CD14-positive monocyte (primary cell): ENCODE results near the gene DZIP1. TPM values are rescaled to one million over a fixed set of nuclear protein-coding genes. Genes with fewer than 3 reads are reported as not detected.

Source experiments
- DNase-seq, 3 donors: peaks; one replicate each; pipeline ENCODE4 v3.0.0-alpha.2; 2011 to 2022
- H2AFZ ChIP-seq: 2 replicates; pipeline ENCODE4 v1.6.0; 2012; ENCODE audit warnings: mild to moderate bottlenecking, low read depth, low read length, inconsistent platforms; ENCODE audit not compliant: insufficient read depth, poor library complexity, severe bottlenecking
- H3K27ac ChIP-seq, 2 donors: 1 replicate in 1 of 2; 2 replicates in 1 of 2; pipeline ENCODE4 v1.5.1; 2012 to 2013; ENCODE audit warnings: low read length in 2 of 2, control low read depth in 1 of 2, inconsistent platforms in 1 of 2, low read depth in 1 of 2, mild to moderate bottlenecking in 1 of 2
- H3K27me3 ChIP-seq, 2 donors: one replicate each; pipeline versions ENCODE4 v1.6.0 to v1.6.1; 2011 to 2013; ENCODE audit warnings: low read length in 2 of 2; ENCODE audit not compliant: control insufficient read depth in 2 of 2, insufficient read depth in 2 of 2
- H3K36me3 ChIP-seq, 2 donors: replicated peaks in 1 of 2; 1 replicate in 1 of 2; 2 replicates in 1 of 2; pipeline versions ENCODE4 v1.5.1 to v1.6.1; 2012 to 2013; ENCODE audit warnings: low read length in 2 of 2, control low read depth in 1 of 2, inconsistent platforms in 1 of 2, mild to moderate bottlenecking in 1 of 2; ENCODE audit not compliant: insufficient read depth in 2 of 2, control insufficient read depth in 1 of 2
- H3K4me1 ChIP-seq, 2 donors: 1 replicate in 1 of 2; 2 replicates in 1 of 2; pipeline versions ENCODE4 v1.5.1 to v1.6.1; 2012 to 2013; ENCODE audit warnings: low read length in 2 of 2, control low read depth in 1 of 2, inconsistent platforms in 1 of 2, mild to moderate bottlenecking in 1 of 2, moderate library complexity in 1 of 2; ENCODE audit not compliant: insufficient read depth in 2 of 2, control insufficient read depth in 1 of 2
- H3K4me2 ChIP-seq: replicated peaks from 2 replicates; pipeline ENCODE3; 2012; ENCODE audit warnings: low read length, moderate library complexity, mild to moderate bottlenecking; ENCODE audit not compliant: poor library complexity, severe bottlenecking; ENCODE audit errors: extremely low read depth
- H3K4me3 ChIP-seq, 3 experiments: fragments of 200-600 bp in 1 of 3; sonication (generic) in 1 of 3; replicated peaks in 1 of 3; 1 replicate in 2 of 3; 2 replicates in 1 of 3; pipeline ENCODE4 v1.5.1; 2011 to 2013; ENCODE audit warnings: low read length in 3 of 3, mild to moderate bottlenecking in 3 of 3, control low read depth in 2 of 3, low read depth in 2 of 3, inconsistent platforms in 1 of 3, moderate library complexity in 1 of 3
- H3K79me2 ChIP-seq: 2 replicates; pipeline ENCODE4 v1.6.0; 2012; ENCODE audit warnings: mild to moderate bottlenecking, control low read depth, inconsistent platforms, low read length, moderate library complexity; ENCODE audit not compliant: insufficient read depth
- H3K9ac ChIP-seq: 2 replicates; pipeline ENCODE4 v1.6.0; 2017; ENCODE audit warnings: low read length, mild to moderate bottlenecking; ENCODE audit not compliant: insufficient read depth, poor library complexity, severe bottlenecking
- H3K9me3 ChIP-seq, 2 donors: replicated peaks in 1 of 2; 1 replicate in 1 of 2; 2 replicates in 1 of 2; pipeline versions ENCODE4 v1.5.1 to v1.6.1; 2012 to 2013; ENCODE audit warnings: low read length in 2 of 2, control low read depth in 1 of 2; ENCODE audit not compliant: control insufficient read depth in 1 of 2, insufficient read depth in 1 of 2
- H4K20me1 ChIP-seq: 2 replicates; pipeline ENCODE4 v1.6.0; 2012; ENCODE audit warnings: mild to moderate bottlenecking, low read length, control low read depth, moderate library complexity; ENCODE audit not compliant: insufficient read depth
- H3K27ac Mint-ChIP-seq, 7 donors: one replicate each; pipeline ENCODE4 v1.8.0; 2020; ENCODE audit warnings: mild to moderate bottlenecking in 7 of 7, mixed read lengths in 7 of 7, moderate library complexity in 6 of 7, inconsistent platforms in 2 of 7
- H3K27me3 Mint-ChIP-seq, 3 donors: one replicate each; pipeline ENCODE4 v1.8.0; 2021 to 2022; ENCODE audit warnings: low read depth in 3 of 3, mild to moderate bottlenecking in 3 of 3, mixed read lengths in 3 of 3, moderate library complexity in 3 of 3, inconsistent platforms in 1 of 3
- H3K36me3 Mint-ChIP-seq, 2 donors: one replicate each; pipeline ENCODE4 v1.8.0; 2020; ENCODE audit warnings: mixed read lengths in 2 of 2, inconsistent platforms in 1 of 2, mild to moderate bottlenecking in 1 of 2
- H3K4me1 Mint-ChIP-seq: one replicate; pipeline ENCODE4 v1.8.0; 2020; ENCODE audit warnings: mild to moderate bottlenecking, mixed read lengths
- H3K4me3 Mint-ChIP-seq, 2 donors: one replicate each; pipeline ENCODE4 v1.8.0; 2020; ENCODE audit warnings: mild to moderate bottlenecking in 2 of 2, mixed read lengths in 2 of 2, moderate library complexity in 1 of 2
- H3K9me3 Mint-ChIP-seq, 7 donors: one replicate each; pipeline ENCODE4 v1.8.0; 2020 to 2022; ENCODE audit warnings: mixed read lengths in 7 of 7, mild to moderate bottlenecking in 6 of 7, moderate library complexity in 6 of 7, inconsistent platforms in 2 of 7
- WGBS: methylation state at CpG from one replicate; pipeline ENCODE4 v1.1.5; 2013; ENCODE audit warnings: missing lambda C conversion rate; ENCODE audit not compliant: insufficient coverage; 5-methylcytosine and 5-hydroxymethylcytosine counted together
- intact Hi-C, 2 donors: fragments of 100-400 bp; cut with micrococcal nuclease; formaldehyde crosslinking; loops; one replicate each; pipeline versions ENCODE4 v1.15.0 to v1.15.1; 2023
- polyA plus RNA-seq, 3 donors: library from polyadenylated mRNA; depleted of rRNA in 1 of 3; unstranded in 2 of 3; stranded (reverse) in 1 of 3; fragments of 300-500 nt in 2 of 3; fragments of >200 nt in 1 of 3; fragmentation: Illumina TruSeq in 2 of 3; gene quantifications; 1 replicate in 2 of 3; 2 replicates in 1 of 3; pipeline ENCODE4 v1.2.3, GENCODE V29; 2012 to 2021
- TF ChIP-seq, protein P1 (sequence below): fragments of 200-600 bp; IDR thresholded peaks from one replicate; pipeline ENCODE4 v1.8.0; 2022; ENCODE audit warnings: antibody characterized with exemption, mild to moderate bottlenecking

The DZIP1 gene
- polyA plus RNA-seq, 3 donors, result not detected

DNA sequence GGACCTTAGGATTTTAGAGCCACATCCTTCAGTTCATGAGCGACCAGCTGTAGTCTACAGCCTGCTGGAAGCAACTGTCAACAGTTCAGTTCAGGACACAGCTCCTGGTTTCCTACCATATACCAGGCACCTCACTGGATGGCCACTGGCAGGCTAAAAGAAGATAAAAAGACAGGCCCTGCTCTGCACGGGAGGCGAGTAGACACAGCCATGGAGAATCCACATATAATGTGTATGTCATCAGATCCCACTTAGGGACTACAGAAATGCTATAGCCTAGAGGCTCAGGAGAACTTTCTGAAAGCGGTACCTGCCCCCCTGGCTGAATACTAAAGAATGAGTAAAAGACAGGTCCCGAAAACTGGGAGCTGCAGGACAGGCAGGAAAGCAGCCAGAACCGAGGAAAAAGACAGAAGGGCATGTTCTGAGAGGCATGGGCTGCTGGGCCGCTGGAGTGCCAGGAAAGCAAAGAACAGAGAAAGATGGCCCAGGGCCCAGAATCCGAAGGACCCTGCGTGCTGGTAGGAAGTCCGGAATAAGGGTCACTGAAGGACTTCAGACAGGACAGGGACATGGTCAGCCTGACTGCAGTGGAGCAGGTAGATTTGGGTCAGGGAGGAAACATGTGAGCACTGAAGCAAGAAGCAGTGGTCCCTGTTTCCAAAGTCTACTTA lies 23.5 kb downstream of the DZIP1 start:
- Histone ChIP-seq H3K36me3 (no peaks in the 10 kb centered on the region), H3K27me3 (no peaks in the 10 kb centered on the region), H2AFZ (no peak overlapping the region), H3K9ac (no peak overlapping the region), H3K4me2 (no peak overlapping the region), H4K20me1 (no peaks in the 10 kb centered on the region), H3K9me3 (no peaks in the 10 kb centered on the region), H3K27ac (no peak overlapping the region), H3K4me1 (peaks cover 10 to 11% of the 10 kb centered on the region in 2 donors), H3K4me3 (no peak overlapping the region), H3K79me2 (no peaks in the 10 kb centered on the region)
- Mint-ChIP-seq H3K4me3 (no peak overlapping the region), H3K27ac (peak overlapping the region in 1 of 7 donors; percentile 50), H3K4me1 (peaks cover 14% of the 10 kb centered on the region), H3K9me3 (peaks cover 3 to 6% (median 5%) of the 10 kb centered on the region in 7 donors), H3K27me3 (peaks cover 0 to 2% (median 0%) of the 10 kb centered on the region in 3 donors), H3K36me3 (no peaks in the 10 kb centered on the region)
- WGBS, result 97% methylated on average over 8 of the region's 10 CpGs
- TF ChIP-seq, protein P1, sequence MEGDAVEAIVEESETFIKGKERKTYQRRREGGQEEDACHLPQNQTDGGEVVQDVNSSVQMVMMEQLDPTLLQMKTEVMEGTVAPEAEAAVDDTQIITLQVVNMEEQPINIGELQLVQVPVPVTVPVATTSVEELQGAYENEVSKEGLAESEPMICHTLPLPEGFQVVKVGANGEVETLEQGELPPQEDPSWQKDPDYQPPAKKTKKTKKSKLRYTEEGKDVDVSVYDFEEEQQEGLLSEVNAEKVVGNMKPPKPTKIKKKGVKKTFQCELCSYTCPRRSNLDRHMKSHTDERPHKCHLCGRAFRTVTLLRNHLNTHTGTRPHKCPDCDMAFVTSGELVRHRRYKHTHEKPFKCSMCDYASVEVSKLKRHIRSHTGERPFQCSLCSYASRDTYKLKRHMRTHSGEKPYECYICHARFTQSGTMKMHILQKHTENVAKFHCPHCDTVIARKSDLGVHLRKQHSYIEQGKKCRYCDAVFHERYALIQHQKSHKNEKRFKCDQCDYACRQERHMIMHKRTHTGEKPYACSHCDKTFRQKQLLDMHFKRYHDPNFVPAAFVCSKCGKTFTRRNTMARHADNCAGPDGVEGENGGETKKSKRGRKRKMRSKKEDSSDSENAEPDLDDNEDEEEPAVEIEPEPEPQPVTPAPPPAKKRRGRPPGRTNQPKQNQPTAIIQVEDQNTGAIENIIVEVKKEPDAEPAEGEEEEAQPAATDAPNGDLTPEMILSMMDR, result no peak
- intact Hi-C loops, result loop anchor here (5.0 kb wide), 1 partner anchor 211 kb away; no protein-coding TSS in a partner anchor
- DNase-seq, result no peak

DNA sequence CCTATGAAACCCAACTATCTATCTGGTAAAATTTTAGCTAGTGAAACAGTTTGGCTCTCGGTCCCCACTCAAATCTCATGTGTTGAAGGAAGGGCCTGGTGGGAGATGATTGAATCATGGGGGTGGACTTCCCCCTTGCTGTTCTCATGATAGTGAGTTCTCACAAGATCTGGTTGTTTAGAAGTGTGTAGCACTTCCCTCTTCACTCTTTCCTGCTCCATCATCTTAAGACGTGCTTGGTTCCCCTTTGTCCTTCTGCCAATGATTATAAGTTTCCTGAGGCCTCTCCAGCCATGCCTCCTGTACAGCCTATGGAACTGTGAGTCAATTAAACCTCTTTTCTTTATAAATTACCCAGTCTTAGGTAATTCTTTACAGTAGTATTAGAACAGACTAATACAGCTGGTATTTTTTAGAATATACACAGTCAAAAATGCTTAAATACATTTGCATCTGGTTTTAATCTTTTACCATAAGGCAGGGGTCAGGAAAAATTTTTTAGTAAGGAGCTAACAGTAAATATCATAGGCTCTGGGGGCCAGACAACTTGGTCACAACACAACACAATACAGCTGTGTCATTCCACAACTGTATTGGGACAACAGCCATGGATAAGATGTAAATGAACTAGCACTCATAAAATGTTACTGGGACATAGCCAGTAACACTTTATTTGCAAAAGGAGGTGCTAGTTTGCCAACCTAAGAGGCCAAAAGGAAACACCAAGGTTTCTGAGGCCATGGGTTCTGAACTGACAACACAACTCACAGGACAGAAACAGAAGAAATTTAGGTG lies 24.3 kb downstream of the DZIP1 start:
- no peak overlapping the region for H2AFZ ChIP-seq
- no peak overlapping the region for H3K4me3 Mint-ChIP-seq
- H3K36me3 Mint-ChIP-seq, result no peaks in the 10 kb centered on the region
- no peaks in the 10 kb centered on the region for H4K20me1 ChIP-seq
- no peak overlapping the region for H3K4me2 ChIP-seq
- no peaks in the 10 kb centered on the region for H3K79me2 ChIP-seq
- H3K4me1 Mint-ChIP-seq, result peaks cover 14% of the 10 kb centered on the region
- 0% methylated on average over 1 of the region's 2 CpGs for WGBS
- H3K27me3 Mint-ChIP-seq, result peaks cover 0 to 2% (median 0%) of the 10 kb centered on the region in 3 donors
- H3K27ac Mint-ChIP-seq, result peak overlapping the region in 5 of 7 donors; percentile 23 to 79 (median 53)
- intact Hi-C loops, result loop anchor here (5.0 kb wide), 1 partner anchor 212 kb away; no protein-coding TSS in a partner anchor
- peaks cover 3 to 6% (median 5%) of the 10 kb centered on the region in 7 donors for H3K9me3 Mint-ChIP-seq
- DNase-seq, result peak; percentile 40 to 78 (median 54)
- no peaks in the 10 kb centered on the region for H3K27me3 ChIP-seq
- TF ChIP-seq, protein P1, result no peak
- H3K36me3 ChIP-seq, result no peaks in the 10 kb centered on the region
- H3K9me3 ChIP-seq, result no peaks in the 10 kb centered on the region
- peaks cover 10 to 11% of the 10 kb centered on the region in 2 donors for H3K4me1 ChIP-seq
- no peak overlapping the region for H3K4me3 ChIP-seq
- H3K9ac ChIP-seq, result no peak overlapping the region
- H3K27ac ChIP-seq, result peak overlapping the region in 1 of 2 donors; percentile 28
